Transverse colon (tissue), 4 donors: ENCODE measurements around the gene FETUB. TPM values are rescaled to one million over a fixed set of nuclear protein-coding genes. Genes with fewer than 3 reads are reported as not detected.

ENCODE experiments used
- DNase-seq: peaks from one replicate; pipeline ENCODE4 v3.0.0-alpha.2; 2019
- H3K27ac ChIP-seq, 4 donors: fragments of 200-600 bp; sonication (generic); 2 replicates each; pipeline ENCODE4 v1.5.1; 2016 to 2018; ENCODE audit warnings: inconsistent platforms in 4 of 4
- H3K27me3 ChIP-seq: fragments of 200-600 bp; sonication (generic); 2 replicates; pipeline ENCODE4 v1.5.1; 2017; ENCODE audit warnings: inconsistent platforms
- H3K36me3 ChIP-seq, 4 donors: fragments of 200-600 bp; sonication (generic); 2 replicates each; pipeline ENCODE4 v1.5.1; 2017 to 2019; ENCODE audit warnings: inconsistent platforms in 4 of 4
- H3K4me1 ChIP-seq, 4 donors: fragments of 200-600 bp; sonication (generic); 2 replicates each; pipeline ENCODE4 v1.5.1; 2017 to 2020; ENCODE audit warnings: inconsistent platforms in 4 of 4
- H3K4me3 ChIP-seq, 4 donors: fragments of 200-600 bp; sonication (generic); 1 replicate in 1 of 4; 2 replicates in 3 of 4; pipeline versions ENCODE4 v1.5.1 to v1.6.1; 2017 to 2019; ENCODE audit warnings: inconsistent platforms in 4 of 4
- H3K9me3 ChIP-seq, 2 donors: fragments of 200-600 bp; sonication (generic); 2 replicates each; pipeline ENCODE4 v1.5.1; 2017 to 2019; ENCODE audit warnings: inconsistent platforms in 2 of 2
- EP300 ChIP-seq: sonication (generic); formaldehyde crosslinking; IDR thresholded peaks from one replicate; pipeline ENCODE4 v1.6.1; 2017; ENCODE audit warnings: antibody characterized with exemption, low read depth
- POLR2A ChIP-seq: fragments of 450-650 bp; IDR thresholded peaks from one replicate; pipeline ENCODE4 v1.6.1; 2016; ENCODE audit warnings: antibody characterized with exemption, mild to moderate bottlenecking, moderate library complexity
- POLR2AphosphoS5 ChIP-seq, 3 donors: sonication (generic); formaldehyde crosslinking; IDR thresholded peaks; one replicate each; pipeline ENCODE4 v1.6.1; 2016; ENCODE audit warnings: antibody characterized with exemption in 3 of 3
- WGBS, 2 donors: methylation state at CpG; one replicate each; pipeline ENCODE4 v1.1.5; 2018; ENCODE audit warnings: low coverage in 1 of 2; 5-methylcytosine and 5-hydroxymethylcytosine counted together
- in situ Hi-C, 4 donors: fragments of 200-750 bp; cut with MboI; loops; one replicate each; pipeline versions ENCODE4 v1.15.0 to v1.15.1; 2017; ENCODE audit warnings: low sequenced_read_pairs in 3 of 4, low pct_ligation_motif_present in 1 of 4, low pct_unique_long_range_greater_than_20kb in 1 of 4
- intact Hi-C: fragments of 100-400 bp; cut with DNase I; formaldehyde crosslinking; loops from one replicate; pipeline ENCODE4 v1.15.1; 2023; ENCODE audit warnings: low total_unique reads
- total RNA-seq, 4 donors: library from RNA; depleted of rRNA; stranded (reverse); fragments of >200 nt; gene quantifications; one replicate each; pipeline ENCODE4 v1.1.0, GENCODE V29; 2016
- TF ChIP-seq, protein P1 (sequence below), 5 experiments: fragments of 200-600 bp in 3 of 5; fragments of 450-650 bp in 2 of 5; sonication (generic) in 3 of 5; IDR thresholded peaks; 1 replicate in 2 of 5; 2 replicates in 3 of 5; pipeline ENCODE4 v1.5.1; 2016 to 2017; ENCODE audit warnings: antibody characterized with exemption in 5 of 5, inconsistent platforms in 3 of 5, mild to moderate bottlenecking in 2 of 5, moderate library complexity in 1 of 5

Gene FETUB, protein sequence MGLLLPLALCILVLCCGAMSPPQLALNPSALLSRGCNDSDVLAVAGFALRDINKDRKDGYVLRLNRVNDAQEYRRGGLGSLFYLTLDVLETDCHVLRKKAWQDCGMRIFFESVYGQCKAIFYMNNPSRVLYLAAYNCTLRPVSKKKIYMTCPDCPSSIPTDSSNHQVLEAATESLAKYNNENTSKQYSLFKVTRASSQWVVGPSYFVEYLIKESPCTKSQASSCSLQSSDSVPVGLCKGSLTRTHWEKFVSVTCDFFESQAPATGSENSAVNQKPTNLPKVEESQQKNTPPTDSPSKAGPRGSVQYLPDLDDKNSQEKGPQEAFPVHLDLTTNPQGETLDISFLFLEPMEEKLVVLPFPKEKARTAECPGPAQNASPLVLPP
- not detected for total RNA-seq

- TF ChIP-seq POLR2A = no peak
- TF ChIP-seq, protein P1, sequence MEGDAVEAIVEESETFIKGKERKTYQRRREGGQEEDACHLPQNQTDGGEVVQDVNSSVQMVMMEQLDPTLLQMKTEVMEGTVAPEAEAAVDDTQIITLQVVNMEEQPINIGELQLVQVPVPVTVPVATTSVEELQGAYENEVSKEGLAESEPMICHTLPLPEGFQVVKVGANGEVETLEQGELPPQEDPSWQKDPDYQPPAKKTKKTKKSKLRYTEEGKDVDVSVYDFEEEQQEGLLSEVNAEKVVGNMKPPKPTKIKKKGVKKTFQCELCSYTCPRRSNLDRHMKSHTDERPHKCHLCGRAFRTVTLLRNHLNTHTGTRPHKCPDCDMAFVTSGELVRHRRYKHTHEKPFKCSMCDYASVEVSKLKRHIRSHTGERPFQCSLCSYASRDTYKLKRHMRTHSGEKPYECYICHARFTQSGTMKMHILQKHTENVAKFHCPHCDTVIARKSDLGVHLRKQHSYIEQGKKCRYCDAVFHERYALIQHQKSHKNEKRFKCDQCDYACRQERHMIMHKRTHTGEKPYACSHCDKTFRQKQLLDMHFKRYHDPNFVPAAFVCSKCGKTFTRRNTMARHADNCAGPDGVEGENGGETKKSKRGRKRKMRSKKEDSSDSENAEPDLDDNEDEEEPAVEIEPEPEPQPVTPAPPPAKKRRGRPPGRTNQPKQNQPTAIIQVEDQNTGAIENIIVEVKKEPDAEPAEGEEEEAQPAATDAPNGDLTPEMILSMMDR (IDR thresholded peaks at IDR 0.05) = no peak
- TF ChIP-seq POLR2AphosphoS5 (IDR thresholded peaks at IDR 0.05) = no peak
- TF ChIP-seq EP300 = no peak
- DNase-seq = no peak
- intact Hi-C loops (no loop called here), in situ Hi-C loops (no loop called here)
- Histone ChIP-seq H3K4me3 (no peak within 1 kb of the TSS), H3K36me3 (no peaks in the 10 kb centered on the region), H3K4me1 (peaks cover 0 to 11% (median 1%) of the 10 kb centered on the region in 4 donors), H3K9me3 (no peaks in the 10 kb centered on the region), H3K27ac (no peak within 1 kb of the TSS), H3K27me3 (no peaks in the 10 kb centered on the region)
- WGBS, 2 donors = 87% methylated on average over 1 of the region's 1 CpG; no CpG with 5 or more reads in 1 of the 2 donors
Measured at GRCh38 chr3:186639778-186640472, at the start of gene FETUB. Gene FETUB (plus strand): TSS chr3:186640399. CDS start chr3:186640461, 62 bp downstream.

GRCh38 chr3:186590580-186591295 lies 49.5 kb upstream of the FETUB start:
- intact Hi-C loops (no loop called here), in situ Hi-C loops (no loop called here)
- Histone ChIP-seq H3K36me3 (peaks cover 0 to 5% (median 1%) of the 10 kb centered on the region in 4 donors), H3K4me1 (no peaks in the 10 kb centered on the region), H3K9me3 (no peaks in the 10 kb centered on the region), H3K4me3 (no peak overlapping the region), H3K27me3 (no peaks in the 10 kb centered on the region), H3K27ac (no peak overlapping the region)
- WGBS, 2 donors = 67 to 70% methylated on average over 5 to 7 of the region's 7 CpGs
- DNase-seq = no peak
- TF ChIP-seq POLR2A (no peak), POLR2AphosphoS5 (IDR thresholded peaks at IDR 0.05) (no peak), EP300 (no peak)
- TF ChIP-seq, protein P1 (IDR thresholded peaks at IDR 0.05) = no peak

DNA sequence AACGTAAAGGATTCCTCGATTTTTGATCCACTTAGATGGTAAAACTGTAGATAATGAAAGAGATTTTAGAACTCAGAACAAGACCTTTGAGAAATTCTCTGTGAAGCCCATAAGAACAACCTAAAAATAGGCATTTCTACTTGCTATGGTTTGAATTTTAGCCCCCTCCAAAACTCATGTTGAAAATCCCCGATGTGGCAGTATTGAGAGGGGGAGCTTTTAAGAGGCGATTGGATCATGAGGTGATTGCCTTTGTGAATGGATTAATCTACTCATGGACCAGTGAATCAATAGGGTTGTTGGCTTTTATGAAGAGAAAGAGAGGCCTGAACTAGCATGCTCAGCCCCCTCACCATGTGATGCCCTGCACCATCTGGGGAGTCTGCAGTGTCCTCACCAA lies 47.5 kb upstream of the FETUB start:
- no peaks in the 10 kb centered on the region for H3K4me1 ChIP-seq
- no peaks in the 10 kb centered on the region for H3K36me3 ChIP-seq
- TF ChIP-seq POLR2A (no peak), EP300 (no peak)
- no peaks in the 10 kb centered on the region for H3K9me3 ChIP-seq
- WGBS, 2 donors = 92 to 93% methylated on average over 4 of the region's 4 CpGs
- no peak overlapping the region for H3K27ac ChIP-seq
- DNase-seq = no peak
- no peaks in the 10 kb centered on the region for H3K27me3 ChIP-seq
- no peak overlapping the region for H3K4me3 ChIP-seq
- intact Hi-C loops (no loop called here), in situ Hi-C loops (no loop called here)

- Histone ChIP-seq H3K27me3 (no peaks in the 10 kb centered on the region), H3K9me3 (no peaks in the 10 kb centered on the region), H3K4me3 (no peak overlapping the region), H3K36me3 (no peaks in the 10 kb centered on the region), H3K27ac (no peak overlapping the region), H3K4me1 (no peaks in the 10 kb centered on the region)
- no peak for DNase-seq
- 72 to 82% methylated on average over 3 of the region's 3 CpGs for WGBS, 2 donors
- intact Hi-C loops (no loop called here), in situ Hi-C loops (no loop called here)
- TF ChIP-seq POLR2A = no peak
- no peak for TF ChIP-seq POLR2AphosphoS5 (IDR thresholded peaks at IDR 0.05)
- TF ChIP-seq, protein P1 (IDR thresholded peaks at IDR 0.05) = no peak
- TF ChIP-seq EP300 = no peak
Measured at GRCh38 chr3:186593862-186594261, 46.3 kb upstream of the FETUB start.
